Measurements from ENCODE around the gene ATP2B2.

ATP2B2 gene

DNA sequence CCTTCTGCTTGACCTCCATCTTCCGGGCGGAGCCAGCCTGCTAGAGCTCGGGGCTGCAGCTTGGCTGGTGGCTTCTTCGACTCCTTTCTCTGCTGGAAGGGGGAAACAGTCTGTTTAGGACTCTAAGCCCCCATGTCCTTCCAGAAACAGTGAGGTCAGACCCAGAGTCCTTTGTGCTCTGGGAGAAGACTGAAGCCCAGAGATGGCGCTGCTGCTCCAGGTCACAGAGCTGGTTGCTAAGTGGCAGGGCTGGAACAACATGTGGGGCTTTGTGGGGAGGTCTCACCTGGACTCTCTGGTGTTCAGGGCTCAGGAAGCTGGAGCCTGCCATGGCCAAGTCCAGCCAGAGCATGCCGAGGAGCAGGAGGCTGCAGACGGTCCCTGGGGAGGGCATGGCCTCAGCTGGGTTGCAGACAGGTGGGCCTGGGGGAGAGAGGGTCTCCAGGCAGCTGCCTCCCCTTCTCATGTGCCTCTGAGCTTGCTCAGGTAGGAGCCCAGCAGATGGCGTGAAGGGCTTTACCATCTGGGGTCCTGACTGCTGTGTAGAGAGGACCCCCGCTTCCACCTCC lies 215.5 kb downstream of the ATP2B2 start:
- no peak for DNase-seq

- DNase-seq: no peak
Observed at GRCh38 chr3:10289077-10289476, 216.3 kb downstream of the ATP2B2 start.

DNA sequence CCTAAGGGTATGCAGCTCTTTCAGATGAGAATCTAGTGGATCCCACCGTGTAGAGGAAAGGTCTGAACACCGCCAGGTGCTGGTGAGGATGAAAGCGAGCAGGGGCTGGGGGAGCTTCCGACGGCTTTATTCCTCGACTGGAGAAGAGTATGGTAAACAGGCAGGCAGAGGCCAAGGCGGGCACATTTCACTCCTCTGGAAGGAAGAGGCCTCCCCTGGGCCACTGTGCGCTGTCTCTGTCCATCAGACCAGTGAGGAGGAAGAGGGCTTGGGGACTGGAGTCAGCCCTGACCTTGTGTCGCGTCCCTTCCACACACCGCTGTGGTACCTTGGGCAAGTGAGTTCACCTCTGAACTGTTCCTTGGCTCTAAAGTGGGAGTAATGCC lies 216.8 kb downstream of the ATP2B2 start:
- DNase-seq: no peak

DNA sequence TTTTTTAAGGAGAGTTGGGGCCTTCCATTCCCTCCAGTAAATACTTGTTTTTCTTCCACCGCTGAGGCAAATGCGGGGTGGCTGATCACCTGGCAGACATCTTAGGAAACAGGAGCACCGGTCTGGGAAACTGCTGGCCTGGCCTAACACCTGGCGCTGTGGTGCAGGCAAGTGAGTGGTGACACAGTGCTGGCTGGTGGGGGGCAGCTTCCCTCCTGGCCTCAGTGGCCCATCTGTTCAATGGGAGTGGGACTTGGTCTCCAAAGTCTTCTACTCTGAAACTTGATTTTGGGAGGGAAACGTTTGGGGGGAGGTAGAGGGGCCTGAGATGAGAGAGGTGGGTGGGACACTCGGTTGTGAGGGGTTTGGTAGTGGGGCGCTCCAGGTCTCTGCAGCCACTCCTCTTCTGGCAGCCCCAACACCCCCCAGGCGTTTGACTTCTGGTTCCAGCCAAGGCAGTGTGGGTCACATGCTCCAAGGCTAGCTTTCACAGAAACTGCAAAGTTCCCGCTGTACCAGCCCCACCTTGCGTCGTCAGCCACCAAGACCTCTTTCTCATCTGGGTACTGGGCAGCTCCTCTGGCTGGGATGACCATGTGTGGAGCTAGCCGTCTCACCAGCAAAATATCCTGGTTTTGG lies 217.3 kb downstream of the ATP2B2 start:
- DNase-seq: no peak

GRCh38 chr3:10286596-10287295 lies 218.6 kb downstream of the ATP2B2 start:
- peak; percentile 89 for DNase-seq

GRCh38 chr3:10286133-10286524 lies 219.3 kb downstream of the ATP2B2 start:
- DNase-seq: no peak

DNA sequence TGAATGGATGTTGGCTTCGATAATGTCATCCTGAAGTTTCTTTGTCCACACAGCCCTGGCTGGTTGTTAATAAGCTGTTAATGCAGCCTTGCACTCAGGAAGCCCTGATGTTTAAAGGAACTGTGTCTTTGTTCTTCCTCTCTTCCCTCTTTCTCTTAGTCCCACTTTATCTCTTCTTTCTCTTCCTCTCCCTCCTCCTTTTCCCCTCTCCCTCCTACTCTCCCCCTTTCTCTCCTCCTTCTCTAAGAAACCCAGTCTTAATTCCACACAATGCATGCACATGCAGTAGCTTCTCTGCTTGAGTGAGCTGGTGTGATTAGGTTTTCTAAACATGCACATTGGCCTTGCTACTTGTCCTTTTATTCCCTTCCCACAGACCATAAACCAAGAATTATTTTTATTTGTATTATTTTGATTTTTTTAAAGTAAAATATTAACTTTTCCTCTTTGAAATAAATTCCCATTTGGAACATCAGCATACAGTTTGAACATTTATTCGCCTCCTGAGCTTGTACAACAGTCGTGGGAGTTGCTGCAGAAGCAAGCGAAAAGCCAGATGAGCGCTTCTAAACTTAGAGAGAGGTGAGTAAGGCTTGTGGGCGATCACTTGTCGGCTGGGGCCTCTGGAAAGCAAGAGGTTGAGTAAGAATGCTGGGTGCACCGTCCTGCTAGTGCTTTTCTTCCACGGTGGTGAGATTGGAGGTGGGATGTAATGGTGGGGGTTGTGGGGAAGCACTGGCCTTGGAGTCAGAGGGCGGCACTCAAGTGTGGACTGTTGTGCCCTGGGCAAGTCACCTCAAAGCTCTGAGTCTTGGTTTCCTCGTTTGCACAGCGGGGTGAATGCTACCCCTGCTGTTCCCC lies 219.9 kb downstream of the ATP2B2 start:
- DNase-seq: no peak

GRCh38 chr3:10284496-10284895 lies 220.9 kb downstream of the ATP2B2 start:
- DNase-seq: no peak

DNA sequence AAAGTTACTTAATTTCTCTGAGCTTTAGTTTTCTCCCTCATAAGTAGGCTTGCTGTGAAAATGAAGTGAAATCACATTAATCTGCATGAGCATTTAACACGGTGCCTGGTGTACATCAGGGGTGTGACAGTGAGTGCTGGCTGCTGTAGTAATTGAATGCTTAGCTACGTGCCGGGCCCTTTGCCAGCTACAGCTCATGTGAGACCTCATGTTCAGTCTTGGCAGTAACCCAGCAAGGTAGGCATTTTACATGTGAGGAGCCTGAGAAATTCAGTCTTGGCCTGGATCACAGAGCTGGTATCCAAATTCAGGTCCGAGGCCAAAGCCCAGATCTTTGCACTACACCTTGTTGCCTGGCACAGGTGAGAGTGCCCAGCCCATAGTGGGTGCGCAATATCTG lies 221.7 kb downstream of the ATP2B2 start:
- DNase-seq: no peak

DNA sequence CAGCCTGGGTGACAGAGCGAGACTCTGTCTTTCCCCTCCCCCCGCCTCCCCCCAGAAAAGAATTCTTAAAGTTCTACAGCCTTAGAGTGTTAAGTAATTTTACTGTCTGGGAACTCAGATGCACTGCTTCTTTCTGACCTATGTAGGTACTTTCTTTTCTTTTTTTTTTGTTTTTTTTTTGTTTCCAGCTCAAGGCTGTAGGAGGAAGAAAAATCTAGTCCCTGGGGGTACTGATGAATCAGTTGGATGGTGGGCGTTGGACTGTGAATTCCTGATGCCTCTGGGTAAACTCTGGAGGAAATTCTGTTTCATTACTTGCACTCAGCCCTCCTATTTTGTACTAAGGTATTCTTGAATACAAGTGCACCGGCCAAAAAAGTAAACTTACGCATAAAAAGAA lies 223.4 kb downstream of the ATP2B2 start:
- DNase-seq: no peak

GRCh38 chr3:10280571-10280970 lies 224.8 kb downstream of the ATP2B2 start:
- no peak for DNase-seq

- DNase-seq: no peak
Observed at GRCh38 chr3:10280177-10280529, 225.2 kb downstream of the ATP2B2 start.

DNA sequence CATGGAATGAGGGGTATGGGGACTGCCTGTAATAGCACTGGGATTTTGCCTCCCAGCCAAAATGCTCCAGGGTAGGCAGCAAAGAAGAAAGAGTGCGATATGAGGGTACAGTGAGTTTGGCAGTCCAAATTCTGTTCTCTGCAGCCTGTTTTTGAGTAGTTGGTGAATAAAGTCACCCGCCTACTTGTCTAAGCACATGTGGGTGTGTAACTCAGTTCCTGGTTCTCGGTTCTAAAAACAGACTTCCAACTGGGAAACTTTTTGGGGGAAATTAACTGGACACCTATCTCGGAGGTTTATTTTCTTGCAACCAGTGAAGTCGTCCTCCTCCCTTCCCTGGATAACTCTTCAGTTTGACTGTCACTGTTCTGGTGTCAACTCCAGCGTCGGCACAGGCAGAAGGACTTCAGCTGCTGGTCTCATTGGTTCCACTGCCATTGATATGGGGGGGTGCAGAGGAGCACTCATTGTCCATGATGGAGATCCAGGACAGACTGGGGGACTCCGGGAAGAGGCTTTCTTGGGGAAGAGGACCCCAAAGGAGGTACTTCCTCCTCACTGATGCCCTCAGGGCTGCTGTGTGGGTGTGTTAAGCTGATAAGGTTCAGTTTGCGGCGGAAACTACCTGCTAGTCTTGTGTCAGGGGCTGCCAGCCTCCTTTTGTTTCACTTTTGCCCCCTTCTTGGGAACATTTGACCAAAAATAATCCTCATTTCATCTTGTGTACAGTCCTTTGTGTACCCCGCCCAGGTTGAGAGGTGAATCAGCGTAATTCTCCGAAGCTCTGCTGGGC lies 225.8 kb downstream of the ATP2B2 start:
- DNase-seq: peak; percentile 44

DNA sequence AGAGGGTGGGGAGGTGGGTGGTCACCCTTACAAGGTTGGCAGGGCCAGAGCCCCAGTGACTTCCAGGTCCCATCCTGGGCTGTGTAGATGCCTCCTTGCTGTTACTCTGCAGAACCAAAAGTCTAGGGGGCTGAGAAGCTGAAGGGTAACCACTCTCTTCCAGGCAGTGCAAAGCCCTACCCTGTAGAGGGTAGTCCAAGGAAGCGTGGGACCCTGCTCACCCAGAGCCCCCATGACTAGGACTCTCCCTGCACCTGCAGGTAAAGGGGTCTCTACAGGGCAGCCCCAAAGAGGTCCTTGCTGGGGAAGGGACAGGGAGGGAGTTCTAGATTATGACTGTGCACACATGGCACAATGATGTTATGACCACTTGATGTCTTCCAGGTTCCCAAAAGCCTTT lies 226.9 kb downstream of the ATP2B2 start:
- no peak for DNase-seq

DNA sequence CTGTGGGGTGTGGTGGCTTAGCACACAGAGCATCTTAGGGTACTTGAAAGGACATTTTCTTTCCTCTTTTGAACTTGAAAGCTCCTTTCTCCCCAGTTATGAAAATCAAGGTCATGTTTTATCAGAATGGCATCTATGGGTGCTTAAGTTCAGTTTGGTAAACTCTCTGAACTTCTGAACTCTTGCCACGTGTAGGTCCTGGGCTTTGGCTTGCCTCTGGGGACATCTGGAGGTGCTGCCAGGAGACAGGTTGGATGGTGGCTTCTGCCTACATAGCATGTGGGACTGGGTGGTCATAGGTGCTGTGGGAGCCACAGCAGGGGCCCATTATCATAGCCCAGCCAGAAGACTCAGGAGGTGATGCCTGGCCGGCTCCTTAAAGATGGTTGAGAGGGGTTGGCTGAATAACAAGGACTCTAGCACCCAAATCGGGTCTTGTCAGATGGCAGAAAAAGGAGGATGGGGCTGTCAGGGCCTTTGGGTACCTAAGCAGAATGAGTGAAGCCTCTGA lies 228.2 kb downstream of the ATP2B2 start:
- no peak for DNase-seq

- peak; percentile 59 for DNase-seq
Observed at GRCh38 chr3:10274601-10275000, 230.8 kb downstream of the ATP2B2 start.
